Chondrocyte (in vitro differentiated cells): ENCODE data around the gene COX4I2. TPM values are rescaled to one million over a fixed set of nuclear protein-coding genes. Genes with fewer than 3 reads are reported as not detected.
A peak's percentile ranks its signal among the peaks of the same experiment; 100 is the strongest.

ENCODE experiments used
- DNase-seq: peaks from one replicate; pipeline ENCODE4 v3.0.0; 2021; ENCODE audit warnings: mixed read lengths, low spot score
- H3K27ac Mint-ChIP-seq: one replicate; pipeline ENCODE4 v1.8.0; 2021; ENCODE audit warnings: mild to moderate bottlenecking, moderate library complexity, mixed read lengths; ENCODE audit not compliant: unreplicated experiment
- H3K27me3 Mint-ChIP-seq: 2 replicates; pipeline ENCODE4 v1.8.0; 2021; ENCODE audit warnings: low read depth, mixed read lengths
- H3K36me3 Mint-ChIP-seq: 2 replicates; pipeline ENCODE4 v1.8.0; 2021; ENCODE audit warnings: low read depth, mixed read lengths
- H3K4me1 Mint-ChIP-seq: 2 replicates; pipeline ENCODE4 v1.8.0; 2021; ENCODE audit warnings: low read depth, mild to moderate bottlenecking, mixed read lengths
- H3K4me3 Mint-ChIP-seq: one replicate; pipeline ENCODE4 v1.8.0; 2021; ENCODE audit warnings: mild to moderate bottlenecking, moderate library complexity, mixed read lengths; ENCODE audit not compliant: unreplicated experiment
- H3K9me3 Mint-ChIP-seq: 2 replicates; pipeline ENCODE4 v1.8.0; 2021; ENCODE audit warnings: low read depth, mixed read lengths
- CTCF ChIP-seq: fragments of 200-600 bp; sonication (generic); IDR thresholded peaks from 2 replicates; pipeline ENCODE4 v1.5.0; 2021; ENCODE audit warnings: antibody characterized with exemption, mild to moderate bottlenecking, moderate library complexity
- total RNA-seq: library from RNA; stranded (reverse); gene quantifications from 3 replicates; pipeline ENCODE4 v1.2.1, GENCODE V29; 2021

COX4I2 gene
- total RNA-seq, 1 donor from 2014 or later, result not detected

- no peak overlapping the region for H3K4me3 Mint-ChIP-seq
- peaks cover 42% of the 10 kb centered on the region for H3K4me1 Mint-ChIP-seq
- H3K9me3 Mint-ChIP-seq, result no peaks in the 10 kb centered on the region
- H3K36me3 Mint-ChIP-seq, result peaks cover 37% of the 10 kb centered on the region
- DNase-seq, result no peak
- H3K27ac Mint-ChIP-seq, result peak overlapping the region; percentile 37
- no peak for TF ChIP-seq CTCF
- H3K27me3 Mint-ChIP-seq, result no peaks in the 10 kb centered on the region
These were observed 43.5 kb downstream of the COX4I2 start for GRCh38 chr20:31681128-31681727.

GRCh38 chr20:31681769-31682168 lies 44.1 kb downstream of the COX4I2 start:
- peaks cover 37% of the 10 kb centered on the region for H3K36me3 Mint-ChIP-seq
- DNase-seq, result no peak
- H3K4me1 Mint-ChIP-seq, result peaks cover 37% of the 10 kb centered on the region
- TF ChIP-seq CTCF, result no peak
- H3K27me3 Mint-ChIP-seq, result no peaks in the 10 kb centered on the region
- H3K27ac Mint-ChIP-seq, result peak overlapping the region; percentile 37
- H3K9me3 Mint-ChIP-seq, result no peaks in the 10 kb centered on the region
- H3K4me3 Mint-ChIP-seq, result no peak overlapping the region

- peaks cover 35% of the 10 kb centered on the region for H3K4me1 Mint-ChIP-seq
- H3K36me3 Mint-ChIP-seq, result peaks cover 40% of the 10 kb centered on the region
- H3K9me3 Mint-ChIP-seq, result no peaks in the 10 kb centered on the region
These were observed 44.6 kb downstream of the COX4I2 start for GRCh38 chr20:31682352-31682751.

GRCh38 chr20:31682927-31683326 lies 45.2 kb downstream of the COX4I2 start:
- Mint-ChIP-seq H3K9me3 (no peaks in the 10 kb centered on the region), H3K27me3 (no peaks in the 10 kb centered on the region), H3K36me3 (peaks cover 37% of the 10 kb centered on the region), H3K4me1 (peaks cover 31% of the 10 kb centered on the region), H3K4me3 (no peak overlapping the region), H3K27ac (no peak overlapping the region)
- TF ChIP-seq CTCF, result no peak
- no peak for DNase-seq

More at GRCh38 chr20:31682352-31682751, 44.6 kb downstream of the COX4I2 start:
- H3K4me3 Mint-ChIP-seq, result no peak overlapping the region
- no peak overlapping the region for H3K27ac Mint-ChIP-seq
- TF ChIP-seq CTCF, result no peak
- no peak for DNase-seq
- no peaks in the 10 kb centered on the region for H3K27me3 Mint-ChIP-seq

GRCh38 chr20:31684153-31685015 lies 46.7 kb downstream of the COX4I2 start:
- Mint-ChIP-seq H3K4me3 (no peak overlapping the region), H3K36me3 (peaks cover 29% of the 10 kb centered on the region), H3K27me3 (no peaks in the 10 kb centered on the region), H3K4me1 (peaks cover 16% of the 10 kb centered on the region), H3K27ac (peak overlapping the region; percentile 32), H3K9me3 (no peaks in the 10 kb centered on the region)
- DNase-seq, result no peak
- no peak for TF ChIP-seq CTCF
